Fibroblast of skin of scalp (primary cell): ENCODE measurements around the gene RALBP1.
A peak's percentile ranks its signal among the peaks of the same experiment; 100 is the strongest.

Experiments used
- DNase-seq: peaks from one replicate; pipeline ENCODE4 v3.0.0-alpha.2; 2013

Gene RALBP1

DNA sequence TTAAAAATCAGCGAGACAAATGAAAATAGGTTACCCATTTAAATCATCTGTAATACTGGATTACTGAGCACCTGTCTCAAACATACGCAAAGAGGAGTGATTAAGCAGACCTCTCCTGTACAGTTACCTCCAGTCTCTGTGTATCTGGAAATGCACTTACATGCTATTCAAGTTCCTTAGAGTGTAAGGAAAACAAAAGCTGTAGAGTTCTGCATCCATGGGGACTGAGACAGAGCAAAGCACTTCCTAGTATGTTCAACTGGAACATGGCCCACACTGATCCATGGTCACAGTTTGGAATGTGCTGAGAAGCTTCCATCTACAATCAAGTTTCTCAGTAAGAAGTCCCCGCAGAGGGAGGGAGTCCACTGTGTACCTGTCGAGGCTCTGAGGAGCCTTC, 75.1 kb downstream of the RALBP1 start:
- DNase-seq: no peak

DNA sequence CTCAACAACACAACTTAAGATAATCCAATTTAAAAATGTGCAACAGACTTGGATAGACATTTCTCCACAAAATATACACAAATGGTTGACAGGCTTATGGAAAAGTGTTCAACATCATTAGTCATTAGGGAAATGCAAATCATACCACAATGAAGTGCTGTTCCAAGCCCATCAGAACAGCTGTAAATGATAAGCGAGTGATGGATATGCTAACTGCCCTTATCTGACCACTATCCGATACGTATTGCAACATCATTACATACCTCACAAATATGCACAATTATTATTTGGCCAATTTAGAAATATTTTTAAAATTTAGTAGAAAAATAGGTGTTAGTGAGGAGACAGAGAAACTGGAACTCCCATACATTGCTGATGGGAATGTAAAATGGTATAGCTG, 76.9 kb downstream of the RALBP1 start:
- DNase-seq: no peak

DNA sequence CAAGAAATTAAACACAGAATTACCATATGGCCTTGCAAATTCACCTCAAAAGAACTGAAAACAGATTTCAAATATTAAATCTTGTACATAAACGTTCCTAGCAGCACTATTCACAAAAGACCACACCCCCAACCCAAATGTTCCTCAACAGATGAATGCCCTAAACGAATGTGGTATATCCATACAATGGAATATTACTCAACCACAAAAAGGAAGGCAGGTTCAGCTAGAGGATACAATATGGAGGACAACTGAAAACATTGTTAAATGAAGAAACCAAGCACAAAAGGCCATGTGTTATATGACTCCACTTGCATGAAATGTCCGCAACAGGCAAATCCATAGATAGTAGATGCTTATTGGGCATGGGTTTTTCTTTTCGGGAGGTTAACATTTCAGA, 77.3 kb downstream of the RALBP1 start:
- DNase-seq: no peak

DNA sequence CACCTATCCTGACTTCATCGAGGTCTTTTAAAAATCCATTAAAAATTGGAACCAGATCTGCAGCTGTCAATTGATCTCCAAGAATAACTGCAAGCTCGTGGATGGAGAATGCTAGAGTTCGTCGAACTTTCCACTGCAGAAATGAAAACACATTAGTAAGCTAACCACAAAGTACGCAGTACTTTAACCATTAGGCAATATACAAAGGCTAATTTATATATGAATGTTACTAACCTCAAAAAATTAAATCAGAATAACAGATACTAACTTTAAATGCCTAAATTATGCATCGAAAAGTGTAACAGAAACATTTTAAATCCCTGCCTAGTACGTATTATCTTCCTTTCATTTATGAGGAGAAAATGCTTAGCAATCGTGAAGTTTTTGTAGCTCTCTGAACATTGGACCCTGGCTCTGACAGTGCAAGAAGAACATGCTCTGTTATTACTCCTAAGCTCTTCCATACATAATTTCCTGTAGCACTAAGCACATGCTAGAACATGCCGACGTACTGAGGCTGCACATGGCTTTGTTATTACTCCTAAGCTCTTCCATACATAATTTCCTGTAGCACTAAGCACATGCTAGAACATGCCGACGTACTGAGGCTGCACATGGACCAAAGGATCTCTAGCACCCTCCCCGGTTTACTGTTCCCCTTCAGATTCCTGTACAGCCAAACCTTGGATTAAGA, 82.1 kb downstream of the RALBP1 start:
- DNase-seq: no peak

DNA sequence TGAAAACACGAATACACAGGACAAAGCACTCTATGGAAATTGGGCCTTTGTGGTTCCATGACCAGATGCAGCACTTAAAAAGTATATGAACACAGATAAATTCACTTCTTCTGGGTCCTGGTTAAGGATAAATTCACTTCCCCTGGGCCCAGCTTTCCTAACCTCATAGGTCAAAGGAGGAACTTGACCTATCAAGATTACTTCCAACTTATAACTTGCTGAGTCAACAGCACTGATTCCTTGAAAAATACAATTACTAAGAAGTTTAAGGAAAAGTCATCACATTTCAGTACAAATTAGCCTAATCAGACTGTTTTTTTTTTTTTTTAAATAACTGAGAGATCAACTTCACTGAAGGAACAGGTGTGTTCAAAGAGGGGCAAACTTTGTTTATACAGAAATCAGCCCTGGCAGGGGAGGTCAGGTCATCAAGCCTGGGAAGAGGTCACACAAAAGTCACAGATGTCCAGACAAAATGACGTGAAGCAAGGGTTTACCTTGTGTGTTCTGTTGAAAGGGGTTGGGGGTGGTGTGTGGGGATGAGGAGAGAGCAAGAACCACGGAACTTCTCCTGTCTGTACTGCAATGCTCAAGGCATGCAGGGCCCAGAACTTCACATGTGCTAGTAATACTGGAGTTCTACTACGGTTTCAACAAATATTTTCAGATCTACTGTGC, 83.2 kb downstream of the RALBP1 start:
- DNase-seq: no peak

DNA sequence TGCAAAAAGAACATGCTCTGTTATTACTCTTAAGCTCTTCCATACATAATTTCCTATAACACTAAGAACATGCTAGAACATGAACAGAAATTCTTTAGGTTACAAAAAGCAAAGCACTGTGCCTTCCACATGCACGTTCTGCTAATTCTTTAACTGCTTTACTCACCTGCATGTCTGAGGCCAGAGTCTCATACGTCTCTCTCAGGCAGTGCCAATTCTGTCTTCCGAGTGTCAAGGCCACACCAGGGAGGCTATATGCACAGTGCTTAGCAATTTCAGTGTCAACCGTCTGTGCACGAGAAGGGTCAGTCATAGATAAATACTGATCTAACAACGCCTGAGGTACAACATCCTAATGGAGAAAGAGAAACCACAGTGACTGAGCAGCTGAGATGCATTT, 83.9 kb downstream of the RALBP1 start:
- DNase-seq: no peak

DNA sequence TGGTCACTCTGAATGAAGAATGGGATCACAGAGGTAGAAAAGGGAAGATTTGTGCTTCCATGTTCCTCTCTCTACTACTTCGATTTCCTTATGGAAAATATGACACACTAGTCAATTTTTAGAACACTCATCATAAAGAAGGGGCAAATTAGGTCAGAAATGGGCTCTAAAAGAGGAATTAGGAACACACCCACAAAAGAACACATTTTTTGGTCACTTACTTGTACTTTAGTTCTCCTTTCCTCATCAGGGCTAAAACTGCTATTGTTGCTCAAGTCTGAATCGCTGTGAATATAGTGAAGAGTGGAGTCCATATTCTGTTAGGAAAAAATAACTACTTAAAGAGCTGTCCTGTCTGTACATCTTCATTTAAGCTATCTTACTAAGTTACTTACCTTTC, 86.4 kb downstream of the RALBP1 start:
- DNase-seq: no peak

DNA sequence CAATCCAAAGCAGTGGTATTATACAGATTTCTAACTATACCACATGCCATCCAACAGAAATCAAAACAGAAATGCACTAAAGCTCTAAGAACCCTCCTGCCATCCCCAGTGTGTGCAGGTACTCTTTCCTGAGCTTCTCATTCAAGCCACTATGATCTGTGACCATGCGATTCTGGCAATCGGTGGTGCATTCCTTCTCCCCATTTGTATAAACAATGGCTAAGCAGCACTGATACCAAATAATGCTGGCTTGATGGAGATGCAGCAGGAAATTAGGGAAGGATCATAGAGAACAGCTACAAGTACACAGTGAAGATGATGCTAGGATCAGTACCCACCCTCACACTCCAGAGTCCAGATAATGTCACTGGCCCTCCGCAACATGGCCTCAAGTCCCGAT, 87.3 kb downstream of the RALBP1 start:
- no peak for DNase-seq

DNA sequence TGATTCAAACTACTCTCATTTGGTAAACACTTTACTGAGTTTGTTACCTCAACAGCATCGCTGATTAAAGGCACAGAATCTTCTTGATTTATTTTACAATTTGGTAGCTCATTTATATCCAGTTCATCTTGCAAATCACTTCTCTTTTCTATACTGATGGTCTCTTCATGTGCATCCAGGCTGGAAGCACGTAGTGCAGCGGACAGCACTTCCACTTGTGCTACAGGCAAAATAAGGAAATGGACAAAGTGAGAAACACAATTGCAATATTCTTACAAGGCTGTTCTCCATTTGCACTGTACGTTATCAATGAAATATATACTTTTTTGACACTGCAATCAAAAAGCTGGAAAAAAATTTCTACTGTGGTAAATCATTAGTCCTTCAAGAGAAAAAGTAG, 88.0 kb downstream of the RALBP1 start:
- DNase-seq: no peak

DNA sequence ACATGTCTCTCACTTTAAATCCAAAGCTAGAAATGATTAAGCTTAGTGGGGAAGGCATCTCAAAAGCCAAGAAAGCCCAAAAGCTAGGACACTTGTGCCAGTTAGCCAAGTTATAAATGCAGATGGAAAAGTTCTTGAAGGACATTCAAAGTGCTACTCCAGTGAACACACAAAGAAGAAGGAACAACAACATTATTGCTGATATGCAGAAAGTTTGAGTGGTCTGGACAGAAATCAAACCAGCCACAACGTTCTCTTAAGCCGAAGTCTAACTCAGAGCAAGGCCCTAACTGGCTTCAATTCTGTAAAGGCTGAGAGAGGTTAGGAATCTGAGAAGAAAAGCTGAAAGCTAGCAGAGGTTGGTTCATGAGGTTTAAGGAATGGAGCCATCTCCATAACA, 90.1 kb downstream of the RALBP1 start:
- DNase-seq: no peak

DNA sequence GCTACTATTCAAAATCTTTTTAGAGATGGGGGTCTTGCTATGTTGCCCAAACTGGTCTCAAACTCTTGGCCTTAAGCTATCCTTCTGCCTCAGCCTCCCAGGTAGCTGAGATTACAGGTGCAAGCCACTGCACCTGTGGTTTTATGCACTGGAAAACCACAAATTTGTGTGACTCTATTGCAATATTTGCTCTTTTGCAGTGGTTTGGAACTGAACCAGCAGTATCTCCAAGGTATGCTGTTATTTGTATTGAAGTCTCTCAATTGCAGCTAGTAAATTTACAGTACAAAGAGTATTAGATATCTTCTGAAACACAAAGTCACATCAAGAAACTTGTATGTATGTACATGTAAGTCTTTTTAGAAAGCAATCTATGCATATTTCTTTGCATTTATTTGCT, 92.9 kb downstream of the RALBP1 start:
- no peak for DNase-seq

DNA sequence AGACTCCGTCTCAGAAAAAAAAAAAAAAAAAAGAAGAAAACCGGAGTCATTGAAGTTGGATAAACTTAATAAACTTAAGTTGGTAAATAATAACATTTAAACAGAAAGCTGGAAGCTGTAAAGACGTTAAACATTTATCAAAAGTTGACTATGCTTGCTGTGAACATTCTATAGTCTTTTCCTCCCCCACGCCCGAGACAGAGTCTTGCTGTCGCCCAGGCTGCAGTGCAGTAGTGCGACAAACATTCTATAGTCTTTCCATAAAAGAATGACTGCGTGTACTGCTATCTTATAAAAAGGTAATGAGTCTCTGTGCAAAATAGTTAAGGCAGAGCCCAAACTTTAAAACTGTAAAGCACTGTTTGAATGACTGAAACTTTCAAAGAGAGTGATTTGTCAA, 93.9 kb downstream of the RALBP1 start:
- no peak for DNase-seq

DNA sequence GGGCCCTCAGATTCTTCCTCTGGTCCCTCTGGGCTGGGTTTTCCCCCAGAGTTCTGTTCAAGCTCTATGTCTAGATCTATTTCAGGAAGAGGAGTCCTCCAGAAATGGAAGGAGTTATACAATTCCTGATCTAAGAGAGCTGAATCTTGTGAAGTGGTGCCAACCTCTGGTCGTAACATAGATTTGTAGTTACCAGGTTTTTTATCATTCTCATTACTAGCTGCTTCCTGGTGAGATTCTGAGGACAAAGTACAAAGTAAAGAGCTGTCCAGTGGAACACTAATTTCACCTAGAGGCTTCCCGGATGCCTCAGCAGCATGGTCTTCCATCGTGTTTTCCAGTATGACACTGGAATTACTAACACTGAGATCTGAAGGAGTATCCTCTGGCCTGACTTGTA, 94.9 kb downstream of the RALBP1 start:
- no peak for DNase-seq

DNA sequence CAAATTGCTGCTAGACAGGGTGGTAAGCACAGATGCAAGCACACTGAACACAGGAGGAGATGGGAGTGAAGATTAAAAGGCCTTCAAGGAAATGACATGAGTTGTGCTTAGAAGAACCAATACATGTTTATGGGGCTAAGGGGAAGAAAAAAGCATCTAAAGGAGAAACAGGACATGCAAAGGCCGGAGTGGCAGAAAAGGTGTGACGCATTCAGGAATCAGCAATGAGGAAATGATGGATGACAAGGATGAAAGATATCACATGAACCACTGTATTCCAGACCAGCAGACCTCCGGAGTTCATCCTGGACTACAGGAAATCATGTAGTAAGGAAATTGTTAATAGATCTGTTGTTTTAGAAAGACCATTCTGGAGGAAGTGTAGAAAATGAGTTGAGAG, 96.2 kb downstream of the RALBP1 start:
- no peak for DNase-seq

DNA sequence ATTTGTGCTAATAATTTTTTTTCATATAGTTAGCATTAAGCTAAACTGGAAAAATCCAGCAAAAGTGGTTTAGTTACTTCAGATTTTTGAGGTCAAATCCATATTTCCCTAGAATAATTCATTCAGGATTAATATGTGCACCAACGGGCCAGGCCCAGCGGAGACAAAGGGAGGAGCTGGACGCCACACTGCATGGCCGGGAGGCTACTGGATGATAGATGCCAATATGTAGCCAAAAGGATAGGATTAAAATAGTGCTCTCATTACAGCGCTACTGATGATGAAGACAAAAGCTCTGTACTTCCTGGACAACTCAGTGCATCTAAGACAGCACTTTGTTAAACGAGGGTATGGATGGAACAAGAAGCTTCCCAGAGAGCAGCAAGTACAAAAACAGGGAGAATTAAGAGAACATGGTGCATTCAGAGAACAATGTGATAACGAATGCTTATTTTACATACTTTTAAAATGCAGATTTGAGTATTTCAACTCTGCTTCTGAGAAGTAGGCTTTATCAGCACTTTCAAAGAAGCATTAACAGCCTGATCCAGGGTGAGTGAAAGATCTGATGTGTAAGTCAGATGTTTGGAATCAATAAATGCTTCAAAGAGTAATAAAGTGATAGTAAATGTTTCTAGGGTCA, 99.3 kb downstream of the RALBP1 start:
- DNase-seq: no peak

DNA sequence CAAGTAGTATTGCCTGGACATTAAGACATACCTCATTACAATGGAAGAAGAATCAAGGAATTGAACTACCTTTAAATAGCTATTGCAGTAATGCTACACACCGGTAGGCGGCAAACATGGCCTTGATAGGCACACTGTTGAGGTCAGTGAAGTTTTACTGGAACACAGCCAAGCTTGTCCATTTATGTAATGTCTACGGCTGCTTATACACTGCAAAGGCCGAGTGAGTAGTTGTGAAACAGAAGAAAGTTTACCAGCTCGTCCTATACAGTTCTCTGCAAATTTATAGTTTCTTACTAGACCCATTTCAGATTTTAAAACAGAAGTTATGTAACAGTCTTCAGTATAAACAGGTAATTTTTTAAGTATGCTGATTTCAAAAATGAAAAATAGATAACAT, 100.2 kb downstream of the RALBP1 start:
- peak; percentile 89 for DNase-seq

DNA sequence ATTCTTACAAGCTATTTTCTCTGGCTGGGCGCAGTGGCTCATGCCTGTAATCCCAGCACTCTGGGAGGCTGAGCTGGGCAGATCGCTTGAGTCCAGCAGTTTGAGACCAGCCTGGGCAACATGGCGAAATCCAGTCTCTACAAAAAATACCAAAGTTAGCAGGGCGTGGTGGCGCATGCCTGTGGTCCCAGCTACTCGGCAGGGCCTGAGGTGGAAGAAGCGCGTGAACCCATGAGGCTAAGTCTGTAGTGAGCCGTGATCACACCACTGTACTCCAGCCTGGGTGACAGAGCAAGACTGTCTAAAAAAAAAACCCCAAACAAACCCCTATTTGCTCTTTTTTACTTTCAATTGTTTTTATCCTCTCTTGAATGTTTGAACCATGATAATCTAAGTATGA, 102.0 kb downstream of the RALBP1 start:
- DNase-seq: peak; percentile 30

DNA sequence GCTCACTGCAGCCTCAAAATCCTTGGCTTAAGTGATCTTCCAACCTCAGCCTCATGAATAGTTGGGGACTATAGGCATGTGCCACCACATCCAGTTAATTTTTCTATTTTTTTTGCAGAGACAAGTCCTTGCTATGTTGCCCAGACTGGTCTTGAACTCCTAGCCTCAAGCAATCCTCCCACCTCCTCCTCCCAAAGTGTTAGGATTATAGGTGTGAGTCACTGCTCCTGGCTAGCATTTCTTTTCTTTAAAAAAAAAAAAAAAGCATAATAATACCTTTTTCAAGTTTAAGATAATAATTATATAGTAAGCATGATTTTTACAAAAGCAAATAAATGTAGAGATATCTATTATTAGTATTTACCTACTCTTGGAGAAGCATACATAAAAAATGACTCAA, 103.0 kb downstream of the RALBP1 start:
- no peak for DNase-seq

DNA sequence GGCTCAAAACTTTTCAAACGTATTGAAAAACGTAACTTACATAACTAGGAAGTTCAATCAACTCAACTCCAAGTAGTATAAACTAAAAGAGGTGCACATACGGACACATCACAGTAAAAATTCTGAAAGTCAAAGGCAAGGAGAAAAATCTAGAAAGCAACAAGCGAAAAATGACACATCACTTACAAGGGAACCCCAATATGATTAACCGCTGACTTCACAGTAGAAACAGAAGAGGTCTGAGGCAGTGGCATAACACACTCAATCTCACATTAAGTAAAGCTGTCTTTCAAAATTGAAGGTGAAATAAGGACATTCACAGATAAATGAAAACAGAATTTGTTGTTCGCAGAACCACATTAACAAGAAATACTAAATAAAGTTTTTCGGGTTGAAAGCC, 106.4 kb downstream of the RALBP1 start:
- DNase-seq: no peak

DNA sequence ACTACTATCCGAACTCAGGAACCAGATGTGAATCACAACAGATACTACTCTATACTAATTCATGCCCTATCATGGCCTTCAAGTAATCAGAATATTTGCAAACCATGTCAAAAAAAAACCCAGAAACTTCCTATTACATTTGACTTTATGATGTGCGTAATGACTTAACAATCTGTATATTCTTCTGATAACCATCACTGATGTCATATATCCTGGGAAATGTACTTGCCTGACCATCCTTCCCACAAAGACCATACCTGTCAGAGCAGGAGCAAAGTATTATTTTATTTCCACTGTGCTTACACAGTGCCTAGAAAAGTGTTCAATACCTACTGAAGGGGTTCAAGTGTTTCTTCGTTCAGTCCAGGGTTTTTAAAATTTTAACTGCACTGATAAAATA, 111.5 kb downstream of the RALBP1 start:
- no peak for DNase-seq
